ENCODE measurements around the gene ORM1. TPM values are rescaled to one million over a fixed set of nuclear protein-coding genes. Genes with fewer than 3 reads are reported as not detected.

The ORM1 gene
- total RNA-seq, 1 experiment from 2014 or later: 4.4 TPM

GRCh38 chr9:114290561-114290986 is 32.3 kb upstream of the ORM1 start:
- Histone ChIP-seq H3T11ph (ENCODE audit: low read length) (no peak overlapping the region), H4K91ac (ENCODE audit: insufficient read length, low read depth, low read length) (no peak overlapping the region), H3K4ac (ENCODE audit: low read depth, low read length) (no peak overlapping the region), H4K5ac (ENCODE audit: insufficient read length, low read depth, low read length) (no peak overlapping the region), H3K9me3 (ENCODE audit: control insufficient read depth, low read depth, low read length) (peaks cover 5% of the 10 kb centered on the region), H3K18ac (ENCODE audit: insufficient read length, low read depth, low read length) (no peak overlapping the region), H2AFZ (ENCODE audit: low read length) (no peak overlapping the region), H3K9ac (ENCODE audit: extremely low read depth, insufficient read length, low read length) (no peak overlapping the region), H3K56ac (ENCODE audit: insufficient read length, low read depth, low read length) (no peak overlapping the region), H2AK5ac (ENCODE audit: insufficient read length, low read length) (no peak overlapping the region), H3K27ac (ENCODE audit: insufficient read length, low read depth, low read length) (no peak overlapping the region), H3K4me2 (ENCODE audit: insufficient read depth, insufficient read length, low read length) (no peak overlapping the region), H2BK120ac (ENCODE audit: low read depth, low read length, poor library complexity, severe bottlenecking) (no peak overlapping the region), H3K4me1 (ENCODE audit: insufficient read depth, low read length) (0 out of 2 replicates have a peak, but pooled peaks cover 3% of the 10 kb centered on the region), H3K23ac (ENCODE audit: insufficient read length, low read depth, low read length) (no peak overlapping the region), H2BK20ac (ENCODE audit: low read depth, low read length, poor library complexity, severe bottlenecking) (no peak overlapping the region), H4K8ac (replicated peaks; ENCODE audit: insufficient read length, low read depth, low read length) (no peak overlapping the region), H3K23me2 (ENCODE audit: insufficient read length, low read depth, low read length, poor library complexity, severe bottlenecking) (no peaks in the 10 kb centered on the region), H3K27me3 (ENCODE audit: insufficient read depth, low read length) (no peaks in the 10 kb centered on the region), H2BK5ac (ENCODE audit: insufficient read length, low read length) (no peak overlapping the region), H4K20me1 (ENCODE audit: control insufficient read depth, insufficient read depth, insufficient read length) (no peaks in the 10 kb centered on the region), H3K14ac (ENCODE audit: insufficient read depth, low read length) (no peak overlapping the region), H2BK12ac (ENCODE audit: insufficient read length, low read depth, low read length) (no peak overlapping the region), H3K79me2 (ENCODE audit: insufficient read depth, low read length) (no peaks in the 10 kb centered on the region), H2BK15ac (ENCODE audit: low read depth, low read length) (no peak overlapping the region), H3K79me1 (ENCODE audit: insufficient read depth, low read depth, low read length, poor library complexity, severe bottlenecking) (no peaks in the 10 kb centered on the region)
- Mint-ChIP-seq H3K36me3 (ENCODE audit: insufficient read depth in 1 of 3, low read depth in 3 of 3) (peaks cover 23 to 33% (median 28%) of the 10 kb centered on the region in 3 experiments), H3K4me3 (no peak overlapping the region; a peak in 1 of 5 replicates), H3K9me3 (peaks cover 10 to 12% of the 10 kb centered on the region in 2 experiments; a peak in 4 of 5 replicates), H3K4me1 (peaks cover 11 to 22% of the 10 kb centered on the region in 2 experiments), H3K27me3 (ENCODE audit: low read depth) (no peaks in the 10 kb centered on the region), H3K27ac (peak overlapping the region in 1 of 3 experiments; percentile 89; a peak in 3 of 7 replicates)
- TF ChIP-seq, protein P1, sequence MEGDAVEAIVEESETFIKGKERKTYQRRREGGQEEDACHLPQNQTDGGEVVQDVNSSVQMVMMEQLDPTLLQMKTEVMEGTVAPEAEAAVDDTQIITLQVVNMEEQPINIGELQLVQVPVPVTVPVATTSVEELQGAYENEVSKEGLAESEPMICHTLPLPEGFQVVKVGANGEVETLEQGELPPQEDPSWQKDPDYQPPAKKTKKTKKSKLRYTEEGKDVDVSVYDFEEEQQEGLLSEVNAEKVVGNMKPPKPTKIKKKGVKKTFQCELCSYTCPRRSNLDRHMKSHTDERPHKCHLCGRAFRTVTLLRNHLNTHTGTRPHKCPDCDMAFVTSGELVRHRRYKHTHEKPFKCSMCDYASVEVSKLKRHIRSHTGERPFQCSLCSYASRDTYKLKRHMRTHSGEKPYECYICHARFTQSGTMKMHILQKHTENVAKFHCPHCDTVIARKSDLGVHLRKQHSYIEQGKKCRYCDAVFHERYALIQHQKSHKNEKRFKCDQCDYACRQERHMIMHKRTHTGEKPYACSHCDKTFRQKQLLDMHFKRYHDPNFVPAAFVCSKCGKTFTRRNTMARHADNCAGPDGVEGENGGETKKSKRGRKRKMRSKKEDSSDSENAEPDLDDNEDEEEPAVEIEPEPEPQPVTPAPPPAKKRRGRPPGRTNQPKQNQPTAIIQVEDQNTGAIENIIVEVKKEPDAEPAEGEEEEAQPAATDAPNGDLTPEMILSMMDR (conservative IDR thresholded peaks at IDR 0.05): no peak
- WGBS (ENCODE audit: extremely low coverage, insufficient read length, low lambda C conversion rate): no CpG with 5 or more reads among the region's 7 CpGs
- no peak for DNase-seq
